OCI-LY7 (cell line): ENCODE results near the gene TAF10. TPM values are rescaled to one million over a fixed set of nuclear protein-coding genes. Genes with fewer than 3 reads are reported as not detected.

Experiments used
- BruUV-seq: library from RNA; stranded (reverse); fragments of 400-500 nt; replicated peaks from 2 replicates; lab custom pipeline; 2021; lab: Mats Ljungman, UMichigan
- CTCF ChIA-PET: fragments of 300-600 bp; sonication (Branson Sonifier 250); formaldehyde crosslinking; loops from one replicate; lab custom pipeline; 2022; ENCODE audit warnings: antibody characterized with exemption; ENCODE audit not compliant: unreplicated experiment; lab: Charles Lee
- POLR2A ChIA-PET: fragments of 300-600 bp; sonication (Branson Sonifier 250); formaldehyde crosslinking; loops from one replicate; lab custom pipeline; 2022; ENCODE audit warnings: antibody characterized with exemption; lab: Charles Lee
- DNase-seq: peaks from one replicate; pipeline ENCODE4 v3.0.0-alpha.2; 2015; ENCODE audit warnings: low spot score
- H2AFZ ChIP-seq: fragments of 200-600 bp; sonication (generic), shearing (Covaris generic); 2 replicates; pipeline ENCODE4 v1.6.1; 2014; ENCODE audit warnings: mild to moderate bottlenecking, antibody characterized with exemption, low read length, moderate library complexity
- H3K27ac ChIP-seq: fragments of 200-600 bp; sonication (generic); 2 replicates; pipeline ENCODE4 v1.5.1; 2014; ENCODE audit warnings: mixed run types, low read depth, mild to moderate bottlenecking, moderate library complexity, low read length, inconsistent platforms; ENCODE audit not compliant: poor library complexity, severe bottlenecking
- H3K36me3 ChIP-seq: fragments of 200-600 bp; sonication (generic); 2 replicates; pipeline ENCODE4 v1.6.1; 2014; ENCODE audit warnings: mild to moderate bottlenecking, antibody characterized with exemption, low read length, moderate library complexity, mixed read lengths; ENCODE audit not compliant: insufficient read depth
- H3K4me1 ChIP-seq: fragments of 200-600 bp; sonication (generic); 2 replicates; pipeline ENCODE4 v1.5.1; 2014; ENCODE audit warnings: mild to moderate bottlenecking, low read length; ENCODE audit not compliant: insufficient read depth, poor library complexity, severe bottlenecking
- H3K4me2 ChIP-seq: fragments of 200-600 bp; sonication (generic); 2 replicates; pipeline ENCODE4 v1.6.1; 2014; ENCODE audit warnings: mild to moderate bottlenecking, low read length
- H3K4me3 ChIP-seq: fragments of 200-600 bp; sonication (generic); 2 replicates; pipeline ENCODE4 v1.5.1; 2014; ENCODE audit warnings: mild to moderate bottlenecking, low read depth, low read length; ENCODE audit not compliant: poor library complexity, severe bottlenecking
- H3K79me2 ChIP-seq: fragments of 200-600 bp; sonication (generic); 2 replicates; pipeline ENCODE4 v1.6.1; 2016; ENCODE audit warnings: low read depth, mild to moderate bottlenecking, low read length, moderate library complexity, mixed read lengths; ENCODE audit not compliant: insufficient read depth
- H3K9me2 ChIP-seq: fragments of 200-600 bp; sonication (generic); 2 replicates; pipeline ENCODE4 v1.6.1; 2016; ENCODE audit warnings: mild to moderate bottlenecking, low read length, mixed read lengths; ENCODE audit not compliant: insufficient read depth
- H3K9me3 ChIP-seq: fragments of 200-600 bp; sonication (generic); 2 replicates; pipeline ENCODE4 v1.6.1; 2014; ENCODE audit warnings: mild to moderate bottlenecking, mixed run types, low read length, mixed read lengths
- H4K20me1 ChIP-seq: fragments of 200-600 bp; sonication (generic); 2 replicates; pipeline ENCODE4 v1.6.1; 2014; ENCODE audit warnings: mild to moderate bottlenecking, antibody characterized with exemption, low read length, moderate library complexity, mixed read lengths; ENCODE audit not compliant: insufficient read depth
- CTCF ChIP-seq: fragments of 200-600 bp; sonication (generic); conservative IDR thresholded peaks from 2 replicates; pipeline ENCODE4 v1.5.1; 2014; ENCODE audit warnings: mild to moderate bottlenecking, antibody characterized with exemption, low read length, moderate library complexity, mixed read lengths
- EZH2phosphoT487 ChIP-seq: fragments of 200-600 bp; sonication (generic); IDR thresholded peaks from 2 replicates; pipeline ENCODE4 v1.6.1; 2018; ENCODE audit warnings: low read depth, borderline replicate concordance, mild to moderate bottlenecking, mixed run types, antibody characterized with exemption, low read length, moderate library complexity, mixed read lengths
- intact Hi-C: fragments of 100-400 bp; cut with micrococcal nuclease; formaldehyde crosslinking; loops from one replicate; pipeline ENCODE4 v1.10.0; 2022; ENCODE audit not compliant: unreplicated experiment
- total RNA-seq, 2 experiments: library from RNA; depleted of rRNA in 1 of 2; stranded (reverse); fragments of >200 nt in 1 of 2; shearing (Covaris generic) in 1 of 2; gene quantifications; 2 replicates each; pipeline ENCODE4 v1.2.3, GENCODE V29; 2014 to 2022

The TAF10 gene
- total RNA-seq, 2 experiments from 2014 or later = 117 to 146 TPM

- intact Hi-C loops = no loop called here
- BruUV-seq = no TSS peak
Observed at GRCh38 chr11:6640985-6641701, 29.1 kb upstream of the TAF10 start.

GRCh38 chr11:6640036-6640984 is 28.3 kb upstream of the TAF10 start:
- POLR2A ChIA-PET = interaction anchor here (1.3 kb wide), 1 partner anchor 8 kb away, joined by 3 read pairs; no protein-coding TSS in a partner anchor
- Histone ChIP-seq H3K4me1 (peaks cover 1% of the 10 kb centered on the region), H4K20me1 (no peaks in the 10 kb centered on the region), H3K4me2 (no peak overlapping the region), H3K27ac (no peak overlapping the region), H3K4me3 (no peak overlapping the region), H3K9me3 (no peaks in the 10 kb centered on the region), H3K36me3 (no peaks in the 10 kb centered on the region), H2AFZ (no peak overlapping the region), H3K79me2 (no peaks in the 10 kb centered on the region), H3K9me2 (no peaks in the 10 kb centered on the region)
- intact Hi-C loops = no loop called here
- TF ChIP-seq EZH2phosphoT487 = no peak
- DNase-seq = no peak
- CTCF ChIA-PET = interaction anchor here (0.6 kb wide), 1 partner anchor 132 kb away, joined by 3 read pairs; no protein-coding TSS in a partner anchor
- no TSS peak for BruUV-seq

More at GRCh38 chr11:6640985-6641701, 29.1 kb upstream of the TAF10 start:
- no peaks in the 10 kb centered on the region for H3K79me2 ChIP-seq
- H3K9me3 ChIP-seq = no peaks in the 10 kb centered on the region
- H3K4me2 ChIP-seq = no peak overlapping the region
- ChIA-PET CTCF (interaction anchor here (0.8 kb wide), 1 partner anchor 20 kb away, joined by 3 read pairs; no protein-coding TSS in a partner anchor), POLR2A (interaction anchor here (0.5 to 1.0 kb wide), 3 partner anchors 32 to 215 kb away, joined by 3 read pairs; partner anchors contain the start of gene MRPL17)
- H3K27ac ChIP-seq = no peak overlapping the region
- no peak overlapping the region for H3K4me3 ChIP-seq
- no peaks in the 10 kb centered on the region for H3K9me2 ChIP-seq
- no peak for DNase-seq
- H2AFZ ChIP-seq = no peak overlapping the region
- TF ChIP-seq CTCF = no peak
- TF ChIP-seq EZH2phosphoT487 = no peak
- no peaks in the 10 kb centered on the region for H3K36me3 ChIP-seq
- H3K4me1 ChIP-seq = peaks cover 10% of the 10 kb centered on the region
- H4K20me1 ChIP-seq = no peaks in the 10 kb centered on the region

DNA sequence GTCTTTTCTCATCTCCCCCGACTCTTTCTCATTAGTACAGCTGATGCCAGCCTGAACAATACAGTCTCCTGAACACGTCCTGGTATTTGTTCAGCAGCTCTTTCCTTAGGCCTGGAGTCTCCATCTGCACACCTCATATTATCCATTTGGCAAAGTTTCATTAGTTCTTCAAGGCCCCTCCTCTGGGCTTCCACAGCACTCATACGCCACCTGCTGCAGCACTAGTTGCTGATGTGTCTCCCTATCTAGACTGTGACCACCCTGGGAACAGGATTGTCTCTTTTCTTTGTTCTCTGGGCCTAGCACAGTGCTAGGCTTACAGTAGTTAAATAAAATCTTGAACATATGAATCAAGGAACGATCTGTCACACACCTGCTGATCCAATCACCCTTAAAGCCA is 26.4 kb upstream of the TAF10 start:
- Histone ChIP-seq H3K4me1 (no peaks in the 10 kb centered on the region), H3K4me3 (no peak overlapping the region), H3K9me2 (no peaks in the 10 kb centered on the region), H2AFZ (no peak overlapping the region), H3K36me3 (no peaks in the 10 kb centered on the region), H3K27ac (no peak overlapping the region), H3K9me3 (no peaks in the 10 kb centered on the region), H3K4me2 (no peak overlapping the region), H3K79me2 (no peaks in the 10 kb centered on the region), H4K20me1 (no peaks in the 10 kb centered on the region)
- BruUV-seq = no TSS peak
- DNase-seq = no peak
- TF ChIP-seq CTCF (peak; percentile 42), EZH2phosphoT487 (no peak)
- ChIA-PET POLR2A (interaction anchor here (0.5 to 1.3 kb wide), 3 partner anchors 8 to 12 kb away, joined by 3 to 5 read pairs (median 3); no protein-coding TSS in a partner anchor), CTCF (interaction anchor here (0.6 kb wide), 1 partner anchor 260 kb away, joined by 3 read pairs; no protein-coding TSS in a partner anchor)
- intact Hi-C loops = no loop called here
